ENCODE results near the gene IER5L. TPM values are rescaled to one million over a fixed set of nuclear protein-coding genes. Genes with fewer than 3 reads are reported as not detected.

Gene IER5L
- total and polyA plus RNA-seq, 2 of the 8 experiments (the other 6 are each of a cell fraction or from before 2014, with no cell fraction given): 0.65 to 1.0 TPM

DNA sequence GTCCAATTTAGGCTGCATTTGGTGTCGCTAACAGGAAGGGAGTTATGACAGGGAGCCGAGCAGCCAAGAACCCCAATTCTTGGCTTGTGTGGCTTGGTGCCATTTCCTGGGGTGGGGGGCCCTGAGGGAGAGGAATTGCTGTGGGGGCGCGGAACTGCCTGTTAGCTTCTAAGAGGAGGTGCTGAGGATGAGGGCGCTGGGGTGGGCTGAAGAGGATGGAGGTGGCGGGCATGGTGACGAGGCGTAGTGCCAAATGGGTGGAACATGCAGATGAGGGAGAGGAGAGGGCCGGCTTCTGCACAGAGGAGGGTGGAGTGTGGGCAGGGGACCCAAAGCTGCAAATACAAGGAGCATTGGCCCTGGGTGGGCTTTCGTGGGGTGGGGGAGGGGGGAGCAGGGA, 27.9 kb downstream of the IER5L start:
- Histone ChIP-seq H2BK15ac (ENCODE audit: low read length) (no peak overlapping the region), H4K5ac (ENCODE audit: insufficient read length, low read depth, low read length) (no peak overlapping the region), H2AK5ac (ENCODE audit: low read depth, low read length) (no peak overlapping the region), H4K20me1 (replicated peaks in 1 of 2; ENCODE audit: control insufficient read depth in 1 of 2, insufficient read depth in 2 of 2, low read length in 2 of 2) (peaks cover 2 to 17% of the 10 kb centered on the region in 2 experiments), H3K9me3 (ENCODE audit: insufficient read depth in 2 of 2, low read depth in 1 of 2, low read length in 1 of 2) (no peaks in the 10 kb centered on the region), H3K4me2 (ENCODE audit: insufficient read depth in 1 of 2, low read depth in 2 of 2, low read length in 2 of 2) (no peak overlapping the region), H4K8ac (ENCODE audit: extremely low read depth, insufficient read depth, low read length) (0 out of 2 replicates have a peak overlapping the region, but pooled peaks have one; percentile 57), H3K18ac (ENCODE audit: extremely low read depth, low read length) (no peak overlapping the region), H2AFZ (ENCODE audit: low read length) (no peak overlapping the region), H3K4me3 (ENCODE audit: extremely low read depth in 1 of 4, insufficient read depth in 2 of 4, low read depth in 3 of 4, low read length in 4 of 4) (no peak overlapping the region), H2BK12ac (ENCODE audit: low read depth, low read length) (no peak overlapping the region), H4K91ac (replicated peaks; ENCODE audit: insufficient read length, low read length) (no peak overlapping the region), H3K79me2 (ENCODE audit: control insufficient read depth in 1 of 2, insufficient read depth in 2 of 2, low read length in 2 of 2) (no peaks in the 10 kb centered on the region; a peak in 1 of 4 replicates), H3K14ac (ENCODE audit: insufficient read length) (no peak overlapping the region), H2BK120ac (replicated peaks; ENCODE audit: low read depth, low read length) (no peak overlapping the region), H3K27me3 (replicated peaks in 1 of 4; ENCODE audit: control insufficient read depth in 3 of 4, extremely low read depth in 1 of 4, insufficient read depth in 3 of 4, low read length in 3 of 4) (no peaks in the 10 kb centered on the region), H3K4me1 (replicated peaks in 1 of 4; ENCODE audit: control insufficient read depth in 3 of 4, insufficient read depth in 4 of 4, low read length in 3 of 4) (peaks cover 7 to 14% (median 11%) of the 10 kb centered on the region in 4 experiments), H3K23ac (ENCODE audit: insufficient read length) (no peak overlapping the region), H3K56ac (replicated peaks; ENCODE audit: insufficient read length, low read depth, low read length) (no peak overlapping the region), H3K36me3 (ENCODE audit: control insufficient read depth in 2 of 4, insufficient read depth in 4 of 4, low read length in 3 of 4) (peaks cover 0 to 13% (median 5%) of the 10 kb centered on the region in 4 experiments; a peak in 4 of 8 replicates), H3K4ac (replicated peaks; ENCODE audit: insufficient read length, low read depth, low read length) (no peak overlapping the region), H3K79me1 (ENCODE audit: low read depth, low read length) (peaks cover 9% of the 10 kb centered on the region), H3K27ac (ENCODE audit: low read depth, low read length) (no peak overlapping the region), H3K23me2 (ENCODE audit: low read depth, low read length) (no peaks in the 10 kb centered on the region), H2BK20ac (ENCODE audit: low read length) (no peak overlapping the region), H3K9ac (replicated peaks in 1 of 4; ENCODE audit: extremely low read depth in 1 of 4, low read depth in 3 of 4, low read length in 3 of 4) (no peak overlapping the region), H2BK5ac (ENCODE audit: low read depth, low read length) (no peak overlapping the region)
- FAIRE-seq (no peak), DNase-seq (ENCODE audit: low read depth in 1 of 2, low spot score in 2 of 2) (no peak)
- TF ChIP-seq TEAD4 (IDR thresholded peaks at IDR 0.05; ENCODE audit: low read depth, low read length) (no peak), NANOG (IDR thresholded peaks at IDR 0.05; ENCODE audit: insufficient read depth, low read depth, low read length, poor library complexity, severe bottlenecking) (no peak), BACH1 (IDR thresholded peaks at IDR 0.05; ENCODE audit: low read length) (no peak), YY1 (IDR thresholded peaks at IDR 0.05; ENCODE audit: low read depth, low read length) (no peak), KDM5A (IDR thresholded peaks at IDR 0.05; ENCODE audit: low read length) (no peak)
- POLR2A ChIA-PET (ENCODE audit: partially characterized antibody): interaction anchor here (0.7 to 6.6 kb wide), 4 partner anchors 8 to 447 kb away, joined by 3 to 37 read pairs (median 4); no protein-coding TSS in a partner anchor
- CTCF ChIA-PET (ENCODE audit: partially characterized antibody): interaction anchor here (0.8 to 36.8 kb wide), 4 partner anchors 10 to 22 kb away, joined by 3 to 831 read pairs (median 5); partner anchors contain the start of gene IER5L
- 88% methylated on average over 8 of the region's 10 CpGs; no CpG with 5 or more reads in 1 of the 2 experiments for WGBS, 2 experiments (ENCODE audit: extremely low coverage in 1 of 2, insufficient coverage in 1 of 2, insufficient read length in 1 of 2, insufficient replicate concordance in 2 of 2, low coverage in 1 of 2, low lambda C conversion rate in 2 of 2, missing lambda C conversion rate in 1 of 2)
